ENCODE results near the gene SBF1.
"Not testable (repeated sequence)": the region's sequence is repeated elsewhere in the genome, so short reads cannot be mapped to it uniquely, and the experiment has no call there.

SBF1 gene

GRCh38 chr22:50444663-50445062, 30.2 kb downstream of the SBF1 start:
- DNase-seq: no peak

GRCh38 chr22:50443801-50444625, 30.8 kb downstream of the SBF1 start:
- no peak for DNase-seq

- DNase-seq: no peak
These were observed 31.6 kb downstream of the SBF1 start for GRCh38 chr22:50443197-50443596.

GRCh38 chr22:50441428-50441993, 33.3 kb downstream of the SBF1 start:
- DNase-seq: no peak

GRCh38 chr22:50440544-50441249, 34.1 kb downstream of the SBF1 start:
- DNase-seq: no peak

- no peak for DNase-seq
These were observed 34.9 kb downstream of the SBF1 start for GRCh38 chr22:50439871-50440331.

- DNase-seq: no peak
These were observed 35.4 kb downstream of the SBF1 start for GRCh38 chr22:50439314-50439870.

GRCh38 chr22:50438305-50439275, 36.2 kb downstream of the SBF1 start:
- DNase-seq: no peak

- DNase-seq: no peak
These were observed 37.1 kb downstream of the SBF1 start for GRCh38 chr22:50437511-50438304.

- DNase-seq: no peak
These were observed 37.9 kb downstream of the SBF1 start for GRCh38 chr22:50436841-50437341.

- DNase-seq: no peak
These were observed 38.6 kb downstream of the SBF1 start for GRCh38 chr22:50436015-50436830.

- DNase-seq: no peak
These were observed 39.4 kb downstream of the SBF1 start for GRCh38 chr22:50435291-50436014.

- no peak for DNase-seq
These were observed 40.0 kb downstream of the SBF1 start for GRCh38 chr22:50434849-50435248.

- not testable (repeated sequence) for DNase-seq
These were observed 41.8 kb downstream of the SBF1 start for GRCh38 chr22:50432877-50433510.

GRCh38 chr22:50432131-50432876, 42.5 kb downstream of the SBF1 start:
- no peak for DNase-seq

- DNase-seq: no peak
These were observed 49.5 kb downstream of the SBF1 start for GRCh38 chr22:50425179-50425916.

- no peak for DNase-seq
These were observed 50.9 kb downstream of the SBF1 start for GRCh38 chr22:50423956-50424355.
